Activated T-cell treated with anti-CD3 and anti-CD28 coated beads, Interleukin-2, amount 50 U/mL, for 48 hours (primary cell): ENCODE data around the gene CACNA1I.

ENCODE experiments used
- DNase-seq, 2 experiments: peaks; one replicate each; pipeline ENCODE4 v3.0.0-alpha.2; 2020

CACNA1I gene

GRCh38 chr22:39600491-39601179 lies 30.1 kb downstream of the CACNA1I start:
- DNase-seq = no peak

DNA sequence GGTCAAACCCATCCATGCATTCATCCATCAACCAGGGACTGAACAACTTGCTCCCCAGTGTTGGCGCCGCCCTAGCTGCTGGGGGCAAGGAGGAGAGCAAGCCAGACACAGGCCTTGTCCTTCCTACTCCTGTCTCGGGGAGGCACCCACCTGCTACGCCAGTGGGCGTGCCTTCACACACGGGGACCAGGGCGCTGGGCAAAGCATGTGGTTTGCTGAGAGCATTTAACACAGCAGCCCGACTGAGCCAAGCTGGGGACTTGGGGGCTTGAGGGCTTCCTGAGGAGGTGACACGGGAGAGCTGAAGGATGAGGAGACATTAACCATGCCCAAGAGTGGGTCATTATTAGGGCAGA lies 30.6 kb downstream of the CACNA1I start:
- no peak for DNase-seq

GRCh38 chr22:39603345-39603744 lies 32.8 kb downstream of the CACNA1I start:
- no peak for DNase-seq

GRCh38 chr22:39610246-39610645 lies 39.7 kb downstream of the CACNA1I start:
- DNase-seq = no peak

- DNase-seq = no peak
Observed at GRCh38 chr22:39610766-39611165, 40.2 kb downstream of the CACNA1I start.

- DNase-seq = no peak
Observed at GRCh38 chr22:39611360-39611759, 40.8 kb downstream of the CACNA1I start.

GRCh38 chr22:39612811-39613548 lies 42.4 kb downstream of the CACNA1I start:
- DNase-seq = peak in 1 of 2 experiments; percentile 38

- no peak for DNase-seq
Observed at GRCh38 chr22:39613549-39613921, 43.0 kb downstream of the CACNA1I start.

GRCh38 chr22:39614442-39614841 lies 43.9 kb downstream of the CACNA1I start:
- DNase-seq = no peak

GRCh38 chr22:39616051-39616450 lies 45.5 kb downstream of the CACNA1I start:
- no peak for DNase-seq

DNA sequence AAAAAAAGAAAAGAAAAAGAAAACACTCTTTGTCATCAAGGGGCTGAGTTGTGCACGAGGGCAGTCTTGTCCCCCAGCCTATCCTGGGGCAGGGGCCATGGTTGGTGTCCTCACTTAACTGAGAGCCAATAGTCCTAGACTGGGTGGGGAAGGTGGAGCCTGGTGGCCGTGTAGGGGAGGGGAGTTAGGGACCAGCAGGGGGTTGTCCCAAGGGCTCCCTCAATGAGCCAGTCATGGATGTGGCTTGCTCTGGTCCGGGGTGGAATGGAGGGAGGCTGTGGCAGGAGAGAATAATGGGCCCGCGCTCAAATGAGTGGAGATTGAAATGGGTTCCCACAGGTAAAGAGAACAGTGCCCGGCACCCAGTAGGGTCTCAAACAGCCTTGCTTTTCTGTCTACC lies 46.2 kb downstream of the CACNA1I start:
- no peak for DNase-seq

GRCh38 chr22:39617342-39617741 lies 46.8 kb downstream of the CACNA1I start:
- peak in 1 of 2 experiments; percentile 43 for DNase-seq

GRCh38 chr22:39617970-39618757 lies 47.6 kb downstream of the CACNA1I start:
- no peak for DNase-seq

- DNase-seq = no peak
Observed at GRCh38 chr22:39618996-39619530, 48.5 kb downstream of the CACNA1I start.

DNA sequence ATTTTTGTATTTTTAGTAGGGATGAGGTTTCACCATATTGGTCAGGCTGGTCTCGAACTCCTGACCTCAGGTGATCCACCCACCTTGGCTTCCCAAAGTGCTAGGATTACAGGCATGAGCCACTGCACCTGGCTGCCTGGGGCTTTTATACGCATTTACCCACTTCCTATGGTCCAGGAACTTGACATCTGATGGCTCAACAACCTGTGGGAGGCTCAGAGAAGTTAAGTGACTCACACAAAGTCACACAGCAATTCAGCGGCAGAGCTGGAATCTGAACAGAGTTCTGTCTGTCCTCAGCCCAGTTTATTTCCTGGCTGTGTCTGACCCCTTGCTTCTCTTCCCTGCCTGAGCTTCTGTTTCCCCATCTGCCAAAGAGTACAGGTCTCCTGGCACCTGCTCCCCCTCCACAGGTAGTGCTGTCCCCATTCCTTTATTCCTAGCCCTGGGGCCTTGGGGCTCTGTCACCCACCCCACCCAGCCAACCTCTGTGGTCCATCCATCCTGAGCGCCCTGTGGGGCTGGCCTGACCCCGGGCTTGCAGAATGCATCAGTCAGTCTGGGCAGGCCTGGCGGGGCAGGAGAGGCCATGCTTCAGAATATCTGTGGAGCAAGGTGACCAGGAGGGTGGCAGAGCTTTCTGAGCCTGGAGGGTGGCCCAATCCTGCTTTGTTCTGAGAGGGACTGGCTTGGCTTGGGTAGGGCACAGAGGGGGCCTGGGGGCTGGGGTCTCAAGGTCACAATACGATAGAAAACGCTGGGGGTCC lies 50.6 kb downstream of the CACNA1I start:
- no peak for DNase-seq

DNA sequence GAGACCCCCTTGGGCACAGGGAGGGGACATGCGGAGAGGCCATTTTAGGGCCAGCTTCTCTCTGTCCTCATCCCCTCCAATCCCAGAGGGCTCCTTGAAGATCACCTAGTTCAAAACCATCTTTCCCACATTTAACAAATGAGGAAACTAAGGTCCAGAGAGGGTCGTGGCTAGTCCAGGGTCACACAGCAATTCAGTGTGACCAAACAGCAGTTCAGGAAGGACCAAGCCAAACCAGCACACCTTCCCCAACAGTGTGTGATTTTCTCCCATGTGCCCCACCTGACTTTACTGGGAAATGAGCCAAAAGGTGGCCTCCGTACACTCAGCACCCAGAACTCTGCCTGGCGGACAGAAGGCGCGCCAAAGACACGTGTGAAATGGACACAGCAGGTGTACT lies 51.3 kb downstream of the CACNA1I start:
- no peak for DNase-seq

DNA sequence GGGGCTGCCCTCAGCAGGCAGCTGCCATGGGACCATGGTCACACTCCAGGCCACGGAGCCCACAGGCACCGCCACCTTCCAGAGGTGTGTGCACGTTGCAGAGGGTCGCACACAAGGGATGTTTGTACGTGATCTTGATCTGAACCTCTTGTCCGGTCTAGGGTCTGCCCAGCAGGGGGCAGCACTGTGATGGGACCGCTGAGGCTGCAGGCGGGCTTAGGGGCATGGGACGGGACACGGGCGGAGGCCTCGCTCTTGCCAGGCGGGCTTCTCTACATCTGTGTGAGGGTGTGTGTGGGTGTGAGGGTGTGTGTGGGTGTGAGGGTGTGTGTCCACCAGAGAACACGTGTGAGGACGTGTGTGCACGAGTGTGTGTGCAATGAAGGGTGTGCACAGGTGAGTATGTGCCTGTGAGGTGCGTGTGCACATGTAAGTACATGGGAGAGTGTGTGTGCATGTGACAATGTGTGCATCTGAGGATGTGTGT lies 52.4 kb downstream of the CACNA1I start:
- peak; percentile 79 to 80 for DNase-seq

DNA sequence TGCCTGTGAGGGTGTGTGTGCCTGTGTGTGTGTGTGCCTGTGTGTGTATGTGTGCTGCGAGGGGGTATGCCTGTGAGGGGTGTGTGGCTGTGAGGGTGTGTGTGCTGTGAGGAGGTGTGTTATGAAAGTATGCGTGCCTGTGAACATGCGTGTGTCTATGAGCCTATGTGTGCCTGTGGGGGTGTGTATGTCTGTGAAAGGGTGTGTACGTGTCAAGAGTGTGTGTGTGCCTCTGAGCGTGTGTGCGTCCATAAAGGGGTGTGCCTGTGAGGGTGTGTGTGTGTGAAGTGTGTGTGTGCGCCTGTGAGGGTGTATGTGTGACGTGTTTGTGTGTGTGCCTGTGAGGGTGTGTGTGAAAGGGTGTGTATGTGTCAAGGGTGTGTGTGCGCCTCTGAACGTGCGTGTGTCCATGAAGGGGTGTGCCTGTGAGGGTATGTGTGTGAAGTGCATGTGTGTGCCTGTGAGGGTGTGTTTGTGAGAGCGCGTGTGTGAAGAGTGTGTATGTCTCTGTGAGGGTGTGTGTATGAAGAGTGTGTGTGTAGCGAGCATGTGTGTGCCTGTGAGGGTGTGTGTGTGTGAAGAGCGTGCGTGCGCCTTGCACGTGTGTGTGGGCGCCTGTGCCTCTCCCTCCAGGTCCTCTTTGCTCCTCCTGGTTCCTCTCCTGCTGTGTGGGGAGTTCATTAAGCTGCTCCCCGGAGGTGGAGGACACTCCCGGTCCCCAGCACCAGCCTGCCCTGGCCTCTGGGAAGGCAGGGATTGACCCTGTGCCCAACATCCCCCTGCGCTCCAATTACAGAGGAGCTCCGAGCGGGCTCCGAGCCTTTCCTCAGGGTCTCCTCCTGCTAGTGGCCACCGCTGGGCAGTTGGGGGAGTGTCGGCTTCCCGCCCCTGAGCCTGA lies 53.3 kb downstream of the CACNA1I start:
- DNase-seq = no peak

GRCh38 chr22:39624501-39624821 lies 53.9 kb downstream of the CACNA1I start:
- DNase-seq = no peak

- no peak for DNase-seq
Observed at GRCh38 chr22:39625569-39626537, 55.3 kb downstream of the CACNA1I start.
